RWPE2 (cell line): ENCODE data around the gene SLC66A2.

Experiments
- ATAC-seq: fragments of 200-7000 bp; cut with Tn5 transposase; 3 replicates; pipeline ENCODE4 v1.9.1; 2021; ENCODE audit warnings: low read depth
- DNase-seq: peaks from one replicate; pipeline ENCODE4 v3.0.0-alpha.2; 2020; ENCODE audit warnings: low spot score
- H3K27ac ChIP-seq: fragments of 450-650 bp; 2 replicates; pipeline ENCODE4 v1.5.1; 2017; ENCODE audit warnings: mild to moderate bottlenecking; ENCODE audit not compliant: poor library complexity, severe bottlenecking
- H3K27me3 ChIP-seq: fragments of 250-450 bp; sonication (Bioruptor Pico); 2 replicates; pipeline ENCODE4 v1.5.1; 2021; ENCODE audit warnings: mild to moderate bottlenecking, moderate library complexity; ENCODE audit not compliant: insufficient read depth, poor library complexity, severe bottlenecking
- H3K36me3 ChIP-seq: fragments of 250-450 bp; sonication (Bioruptor Pico); 2 replicates; pipeline ENCODE4 v1.5.1; 2020; ENCODE audit warnings: low read depth, mild to moderate bottlenecking, moderate library complexity
- H3K4me1 ChIP-seq: fragments of 250-450 bp; sonication (Bioruptor Pico); 2 replicates; pipeline ENCODE4 v1.5.1; 2021; ENCODE audit warnings: mild to moderate bottlenecking, moderate library complexity; ENCODE audit not compliant: insufficient read depth, poor library complexity, severe bottlenecking
- H3K4me3 ChIP-seq: fragments of 250-450 bp; sonication (Bioruptor Pico); 2 replicates; pipeline ENCODE4 v1.5.1; 2021; ENCODE audit warnings: mild to moderate bottlenecking, moderate library complexity; ENCODE audit not compliant: severe bottlenecking
- H3K9me3 ChIP-seq: fragments of 250-450 bp; sonication (Bioruptor Pico); 2 replicates; pipeline ENCODE4 v1.5.1; 2021; ENCODE audit warnings: mild to moderate bottlenecking, moderate library complexity; ENCODE audit not compliant: severe bottlenecking
- CTCF ChIP-seq: fragments of 450-650 bp; IDR thresholded peaks from one replicate; pipeline ENCODE4 v1.5.1; 2017; ENCODE audit warnings: mild to moderate bottlenecking, moderate library complexity; ENCODE audit not compliant: poor library complexity, severe bottlenecking

Gene SLC66A2

GRCh38 chr18:79921984-79922965 lies 29.2 kb downstream of the SLC66A2 start:
- TF ChIP-seq CTCF, result no peak
- H3K4me3 ChIP-seq, result no peak overlapping the region
- H3K4me1 ChIP-seq, result no peaks in the 10 kb centered on the region
- ATAC-seq (no peak), DNase-seq (no peak)
- no peak overlapping the region for H3K27ac ChIP-seq
- H3K9me3 ChIP-seq, result no peaks in the 10 kb centered on the region
- no peaks in the 10 kb centered on the region for H3K27me3 ChIP-seq
- H3K36me3 ChIP-seq, result peaks cover 12% of the 10 kb centered on the region

GRCh38 chr18:79919089-79919488 lies 32.4 kb downstream of the SLC66A2 start:
- H3K4me3 ChIP-seq, result no peak overlapping the region
- no peak for ATAC-seq
- TF ChIP-seq CTCF, result no peak
- H3K36me3 ChIP-seq, result peaks cover 5% of the 10 kb centered on the region
- H3K9me3 ChIP-seq, result no peaks in the 10 kb centered on the region
- H3K27ac ChIP-seq, result no peak overlapping the region
- H3K27me3 ChIP-seq, result no peaks in the 10 kb centered on the region
- H3K4me1 ChIP-seq, result no peaks in the 10 kb centered on the region
- DNase-seq, result no peak

GRCh38 chr18:79918615-79919011 lies 32.8 kb downstream of the SLC66A2 start:
- DNase-seq (peak; percentile 52), ATAC-seq (no peak)
- H3K36me3 ChIP-seq, result peaks cover 5% of the 10 kb centered on the region
- H3K4me3 ChIP-seq, result no peak overlapping the region
- TF ChIP-seq CTCF, result no peak
- H3K27me3 ChIP-seq, result no peaks in the 10 kb centered on the region
- H3K27ac ChIP-seq, result no peak overlapping the region
- H3K9me3 ChIP-seq, result no peaks in the 10 kb centered on the region
- H3K4me1 ChIP-seq, result no peaks in the 10 kb centered on the region

- DNase-seq, result no peak
- H3K4me1 ChIP-seq, result no peaks in the 10 kb centered on the region
- TF ChIP-seq CTCF, result no peak
- H3K4me3 ChIP-seq, result no peak overlapping the region
- H3K27me3 ChIP-seq, result no peaks in the 10 kb centered on the region
- H3K36me3 ChIP-seq, result peaks cover 5% of the 10 kb centered on the region
- no peak for ATAC-seq
- no peaks in the 10 kb centered on the region for H3K9me3 ChIP-seq
- H3K27ac ChIP-seq, result no peak overlapping the region
Observed at GRCh38 chr18:79917853-79918614, 33.4 kb downstream of the SLC66A2 start.
